Neural progenitor cell (in vitro differentiated cells): ENCODE measurements around the gene FAM3B. TPM values are rescaled to one million over a fixed set of nuclear protein-coding genes. Genes with fewer than 3 reads are reported as not detected.

Experiments
- DNase-seq: peaks from one replicate; pipeline ENCODE4 v3.0.0-alpha.2; 2016; ENCODE audit warnings: low spot score
- H2AFZ ChIP-seq: fragments of 200-600 bp; sonication (generic); replicated peaks from 2 replicates; pipeline ENCODE4 v1.6.1; 2016; ENCODE audit warnings: antibody characterized with exemption
- H3F3A ChIP-seq: fragments of 200-600 bp; sonication (generic); 2 replicates; pipeline ENCODE4 v1.6.1; 2016; ENCODE audit warnings: antibody characterized with exemption, low read depth
- H3K27ac ChIP-seq: fragments of 200-600 bp; sonication (generic); 2 replicates; pipeline ENCODE4 v1.5.1; 2016; ENCODE audit warnings: mild to moderate bottlenecking
- H3K27me3 ChIP-seq: fragments of 200-600 bp; sonication (generic); 2 replicates; pipeline ENCODE4 v1.6.1; 2016; ENCODE audit warnings: mild to moderate bottlenecking, moderate library complexity
- H3K36me3 ChIP-seq: fragments of 200-600 bp; sonication (generic); 2 replicates; pipeline ENCODE4 v1.5.1; 2016
- H3K4me1 ChIP-seq: fragments of 200-600 bp; sonication (generic); 2 replicates; pipeline ENCODE4 v1.6.1; 2016; ENCODE audit warnings: mixed run types
- H3K4me2 ChIP-seq: fragments of 200-600 bp; sonication (generic); 2 replicates; pipeline ENCODE4 v1.6.1; 2016
- H3K4me3 ChIP-seq: fragments of 200-600 bp; sonication (generic); 2 replicates; pipeline ENCODE4 v1.5.1; 2016
- H3K79me2 ChIP-seq: fragments of 200-600 bp; sonication (generic); 2 replicates; pipeline ENCODE4 v1.6.1; 2016; ENCODE audit warnings: low read depth
- H3K9ac ChIP-seq: fragments of 200-600 bp; sonication (generic); 2 replicates; pipeline ENCODE4 v1.6.1; 2016
- H3K9me3 ChIP-seq: fragments of 200-600 bp; sonication (generic); 2 replicates; pipeline ENCODE4 v1.5.1; 2016; ENCODE audit warnings: low read depth
- H4K20me1 ChIP-seq: fragments of 200-600 bp; sonication (generic); 2 replicates; pipeline ENCODE4 v1.6.1; 2016; ENCODE audit warnings: low read depth
- H3K27ac Mint-ChIP-seq: 3 replicates; pipeline ENCODE4 v1.8.0; 2021; ENCODE audit warnings: mixed read lengths
- H3K27me3 Mint-ChIP-seq: 2 replicates; pipeline ENCODE4 v1.8.0; 2022; ENCODE audit warnings: low read depth, mild to moderate bottlenecking, inconsistent platforms, moderate library complexity, mixed read lengths; ENCODE audit not compliant: insufficient read depth
- H3K36me3 Mint-ChIP-seq: 3 replicates; pipeline ENCODE4 v1.8.0; 2021; ENCODE audit warnings: mixed read lengths
- H3K4me1 Mint-ChIP-seq: 3 replicates; pipeline ENCODE4 v1.8.0; 2021; ENCODE audit warnings: mixed read lengths
- H3K4me3 Mint-ChIP-seq: 3 replicates; pipeline ENCODE4 v1.8.0; 2021; ENCODE audit warnings: mild to moderate bottlenecking, moderate library complexity, mixed read lengths
- H3K9me3 Mint-ChIP-seq: 3 replicates; pipeline ENCODE4 v1.8.0; 2020; ENCODE audit warnings: mixed read lengths
- CTCF ChIP-seq: fragments of 200-600 bp; sonication (generic); IDR thresholded peaks from 2 replicates; pipeline ENCODE4 v1.5.1; 2017; ENCODE audit warnings: antibody characterized with exemption, mild to moderate bottlenecking
- EZH2 ChIP-seq: fragments of 200-600 bp; sonication (generic); IDR thresholded peaks from 2 replicates; pipeline ENCODE4 v1.6.1; 2017; ENCODE audit warnings: antibody characterized with exemption, mild to moderate bottlenecking, moderate library complexity
- EZH2phosphoT487 ChIP-seq: fragments of 200-600 bp; sonication (generic); IDR thresholded peaks from 2 replicates; pipeline ENCODE4 v1.6.1; 2017; ENCODE audit warnings: antibody characterized with exemption
- total RNA-seq: library from RNA; depleted of rRNA; stranded (reverse); fragments of >200 nt; gene quantifications from 2 replicates; pipeline ENCODE4 v1.2.3, GENCODE V29; 2015; ENCODE audit warnings: low replicate concordance

Gene FAM3B
- total RNA-seq, 1 donor from 2014 or later: not detected

GRCh38 chr21:41290106-41290799, 26.3 kb upstream of the FAM3B start:
- Histone ChIP-seq H3K27me3 (no peaks in the 10 kb centered on the region), H4K20me1 (no peaks in the 10 kb centered on the region), H3K27ac (no peak overlapping the region), H3K9me3 (peaks cover 3% of the 10 kb centered on the region), H3K36me3 (no peaks in the 10 kb centered on the region), H3K79me2 (no peaks in the 10 kb centered on the region), H3K4me1 (no peaks in the 10 kb centered on the region), H3F3A (no peaks in the 10 kb centered on the region), H3K9ac (no peak overlapping the region), H2AFZ (no peak overlapping the region), H3K4me3 (no peak overlapping the region), H3K4me2 (no peak overlapping the region)
- DNase-seq: no peak
- TF ChIP-seq EZH2 (no peak), CTCF (no peak), EZH2phosphoT487 (no peak)
- Mint-ChIP-seq H3K4me1 (no peaks in the 10 kb centered on the region), H3K27me3 (no peaks in the 10 kb centered on the region), H3K36me3 (no peaks in the 10 kb centered on the region), H3K27ac (no peak overlapping the region), H3K4me3 (no peak overlapping the region), H3K9me3 (peaks cover 8% of the 10 kb centered on the region)

- Mint-ChIP-seq H3K36me3 (no peaks in the 10 kb centered on the region), H3K4me1 (no peaks in the 10 kb centered on the region)
- no peaks in the 10 kb centered on the region for H3K36me3 ChIP-seq
These were observed 21.9 kb upstream of the FAM3B start for GRCh38 chr21:41294548-41295231.

GRCh38 chr21:41295721-41296254, 20.8 kb upstream of the FAM3B start:
- DNase-seq: no peak
- no peak overlapping the region for H3K4me3 Mint-ChIP-seq
- H3K9me3 Mint-ChIP-seq: peaks cover 11% of the 10 kb centered on the region
- no peaks in the 10 kb centered on the region for H3K4me1 Mint-ChIP-seq
- Histone ChIP-seq H3K27me3 (no peaks in the 10 kb centered on the region), H3K9me3 (peaks cover 7% of the 10 kb centered on the region), H3K4me3 (no peak overlapping the region), H3K4me2 (no peak overlapping the region), H3K9ac (no peak overlapping the region), H3K27ac (no peak overlapping the region), H3K79me2 (no peaks in the 10 kb centered on the region), H3F3A (no peaks in the 10 kb centered on the region), H2AFZ (no peak overlapping the region), H3K4me1 (no peaks in the 10 kb centered on the region), H3K36me3 (no peaks in the 10 kb centered on the region), H4K20me1 (no peaks in the 10 kb centered on the region)
- H3K27ac Mint-ChIP-seq: no peak overlapping the region
- H3K36me3 Mint-ChIP-seq: no peaks in the 10 kb centered on the region
- peaks cover 4% of the 10 kb centered on the region for H3K27me3 Mint-ChIP-seq
- TF ChIP-seq EZH2phosphoT487 (no peak), CTCF (no peak), EZH2 (no peak)

More at GRCh38 chr21:41294548-41295231, 21.9 kb upstream of the FAM3B start:
- Histone ChIP-seq H3K4me1 (no peaks in the 10 kb centered on the region), H3F3A (no peaks in the 10 kb centered on the region), H3K4me2 (no peak overlapping the region), H3K9me3 (peaks cover 7% of the 10 kb centered on the region), H3K9ac (no peak overlapping the region), H2AFZ (no peak overlapping the region), H3K27me3 (no peaks in the 10 kb centered on the region), H4K20me1 (no peaks in the 10 kb centered on the region), H3K4me3 (no peak overlapping the region), H3K27ac (no peak overlapping the region), H3K79me2 (no peaks in the 10 kb centered on the region)
- Mint-ChIP-seq H3K27me3 (peaks cover 4% of the 10 kb centered on the region), H3K9me3 (peaks cover 11% of the 10 kb centered on the region), H3K27ac (no peak overlapping the region), H3K4me3 (no peak overlapping the region)
- DNase-seq: no peak
- TF ChIP-seq EZH2 (no peak), CTCF (no peak), EZH2phosphoT487 (no peak)
